A673 (cell line): ENCODE results near the gene HOOK2.

Experiments
- EZH2 ChIP-seq: fragments of 200-600 bp; sonication (generic); IDR thresholded peaks from 2 replicates; pipeline ENCODE4 v1.6.1; 2017; ENCODE audit warnings: borderline replicate concordance, low read depth, mild to moderate bottlenecking, mixed read lengths, antibody characterized with exemption, low read length; ENCODE audit not compliant: poor library complexity, severe bottlenecking
- TF ChIP-seq, protein P1 (sequence below): fragments of 300-800, 200-600 bp; sonication (generic); conservative IDR thresholded peaks from 2 replicates; pipeline ENCODE4 v1.5.1; 2017; ENCODE audit warnings: low read depth, mild to moderate bottlenecking, antibody characterized with exemption, low read length, moderate library complexity, mixed read lengths

DNA sequence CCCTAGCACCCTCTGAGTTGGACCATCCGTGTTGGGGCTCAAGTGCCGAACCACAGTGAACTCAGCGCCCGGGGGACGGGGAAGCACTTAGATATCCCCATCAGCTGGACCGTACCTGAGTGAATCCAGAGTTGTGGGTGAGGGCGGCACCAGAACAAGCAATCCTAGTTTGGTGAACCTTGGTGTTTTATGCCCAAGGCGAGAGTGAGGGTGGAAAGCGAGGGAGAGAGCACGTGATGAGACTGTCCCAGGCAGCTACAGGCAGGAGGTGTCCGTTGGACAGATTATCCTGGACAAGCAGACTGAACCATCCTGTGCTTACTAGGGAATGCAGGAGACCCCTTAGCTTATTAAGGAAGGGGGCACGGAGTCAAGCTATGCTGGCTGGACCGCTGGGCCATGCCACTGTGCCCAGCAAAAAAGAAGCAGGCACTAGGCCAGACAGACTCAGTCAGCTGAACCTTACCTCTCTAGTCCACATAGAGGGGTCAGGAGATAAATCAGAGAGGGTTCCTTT lies 37.5 kb downstream of the HOOK2 start:
- TF ChIP-seq, protein P1, sequence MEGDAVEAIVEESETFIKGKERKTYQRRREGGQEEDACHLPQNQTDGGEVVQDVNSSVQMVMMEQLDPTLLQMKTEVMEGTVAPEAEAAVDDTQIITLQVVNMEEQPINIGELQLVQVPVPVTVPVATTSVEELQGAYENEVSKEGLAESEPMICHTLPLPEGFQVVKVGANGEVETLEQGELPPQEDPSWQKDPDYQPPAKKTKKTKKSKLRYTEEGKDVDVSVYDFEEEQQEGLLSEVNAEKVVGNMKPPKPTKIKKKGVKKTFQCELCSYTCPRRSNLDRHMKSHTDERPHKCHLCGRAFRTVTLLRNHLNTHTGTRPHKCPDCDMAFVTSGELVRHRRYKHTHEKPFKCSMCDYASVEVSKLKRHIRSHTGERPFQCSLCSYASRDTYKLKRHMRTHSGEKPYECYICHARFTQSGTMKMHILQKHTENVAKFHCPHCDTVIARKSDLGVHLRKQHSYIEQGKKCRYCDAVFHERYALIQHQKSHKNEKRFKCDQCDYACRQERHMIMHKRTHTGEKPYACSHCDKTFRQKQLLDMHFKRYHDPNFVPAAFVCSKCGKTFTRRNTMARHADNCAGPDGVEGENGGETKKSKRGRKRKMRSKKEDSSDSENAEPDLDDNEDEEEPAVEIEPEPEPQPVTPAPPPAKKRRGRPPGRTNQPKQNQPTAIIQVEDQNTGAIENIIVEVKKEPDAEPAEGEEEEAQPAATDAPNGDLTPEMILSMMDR: no peak
- TF ChIP-seq EZH2: no peak
